NCI-H1694 (cell line): ENCODE data around the gene RP2.

Experiments
- DNase-seq: peaks from one replicate; lab custom pipeline; 2025; lab: John Stamatoyannopoulos, UW

Gene RP2

DNA sequence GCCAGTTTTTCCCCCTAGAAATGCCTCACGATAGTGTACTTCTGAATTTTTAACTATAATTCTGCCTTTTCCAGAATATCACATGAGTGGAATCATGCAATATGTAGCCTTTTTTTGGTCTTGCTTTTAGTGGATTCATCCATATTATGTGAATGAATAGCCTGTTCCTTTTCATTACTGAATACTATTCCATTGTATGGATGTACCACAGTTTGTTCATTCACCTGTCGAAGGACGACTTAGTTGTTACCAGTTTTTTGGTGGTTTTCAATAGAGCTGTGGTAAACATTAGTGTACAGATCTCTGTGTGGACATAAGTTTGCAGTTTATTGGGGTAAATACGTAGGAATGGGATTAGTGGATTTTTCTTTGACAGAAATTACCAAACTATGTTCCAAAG lies 83.4 kb downstream of the RP2 start:
- no peak for DNase-seq

DNA sequence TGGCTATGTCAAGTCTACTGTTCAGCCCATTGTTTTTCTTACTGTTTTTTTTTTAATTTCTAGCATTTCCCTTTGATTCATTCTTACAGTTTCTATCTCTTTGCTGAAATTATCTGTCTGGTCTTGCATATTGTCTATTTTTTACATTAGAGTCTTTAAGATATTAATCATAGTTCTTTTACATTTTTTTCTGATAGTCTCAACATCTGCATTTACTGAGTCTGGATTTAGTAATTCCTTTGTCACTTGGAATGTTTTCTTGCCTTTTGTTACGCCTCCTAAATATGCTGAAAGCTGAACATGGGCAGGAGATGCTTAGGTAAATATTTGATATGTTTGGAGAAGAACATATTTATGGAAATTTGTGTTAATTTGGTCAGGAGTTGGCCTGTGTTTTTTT lies 85.8 kb downstream of the RP2 start:
- DNase-seq = no peak

DNA sequence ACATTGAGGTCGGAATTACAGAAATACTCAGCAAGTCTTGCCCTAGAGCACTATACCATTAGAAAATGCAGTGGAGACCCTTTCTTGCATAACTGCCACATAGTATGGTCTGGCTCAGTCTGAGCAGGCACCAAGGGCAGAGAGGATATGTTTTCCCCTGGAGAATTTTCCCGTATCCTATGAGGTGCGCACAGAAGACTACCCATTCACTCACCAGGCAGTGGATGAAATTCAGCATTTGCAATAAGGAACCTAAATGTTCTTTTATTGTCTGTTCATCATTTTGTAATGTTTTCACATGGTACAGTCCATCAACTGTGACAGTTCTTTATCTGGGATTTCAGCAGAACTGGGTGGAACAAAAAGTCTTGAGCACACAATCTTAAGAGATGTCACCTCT lies 90.9 kb downstream of the RP2 start:
- no peak for DNase-seq

DNA sequence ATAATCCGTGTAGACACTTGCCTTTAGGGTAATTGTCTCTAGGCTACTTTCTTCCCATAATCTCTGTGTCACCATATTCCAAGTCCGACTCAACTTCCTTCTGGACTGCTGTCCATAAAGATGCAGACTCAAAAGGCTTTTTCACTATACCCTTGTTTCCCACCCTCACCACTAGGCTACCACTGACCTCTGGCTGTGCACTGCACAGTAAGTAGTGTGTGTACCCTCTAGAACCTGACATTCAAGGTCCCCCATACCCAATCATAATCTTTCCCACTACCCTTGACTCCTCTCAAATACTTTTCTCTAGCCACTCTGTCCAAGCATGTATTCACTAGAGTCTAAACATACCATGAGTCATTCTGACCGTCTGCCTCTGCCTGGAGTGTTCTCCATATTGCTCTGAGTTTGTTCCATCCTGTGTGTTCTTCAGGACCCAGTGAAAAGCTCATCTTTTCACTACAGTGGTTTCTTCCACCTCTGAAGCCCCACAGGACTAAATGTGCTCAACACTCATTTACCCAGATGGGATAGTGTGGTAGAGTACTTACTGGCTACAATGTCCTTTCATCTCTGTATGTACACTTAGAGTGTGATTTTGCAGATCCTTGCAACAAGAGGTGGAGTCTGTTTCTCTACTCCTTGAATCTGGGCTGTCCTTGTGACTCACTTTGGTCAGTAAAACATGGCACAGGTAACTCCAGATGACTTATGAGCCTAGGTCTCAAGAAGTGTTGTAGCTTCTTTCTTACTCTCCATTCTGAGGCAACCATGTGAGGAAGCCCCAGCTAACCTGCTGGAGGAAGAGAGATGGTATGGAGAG lies 92.8 kb downstream of the RP2 start:
- no peak for DNase-seq
